Pericardium fibroblast (primary cell): ENCODE results near the gene KDF1. TPM values are rescaled to one million over a fixed set of nuclear protein-coding genes. Genes with fewer than 3 reads are reported as not detected.

Experiments used
- total RNA-seq: library from RNA; depleted of rRNA; stranded (reverse); fragments of >200 nt; gene quantifications from 2 replicates; pipeline ENCODE4 v1.2.3, GENCODE V29; 2015

KDF1 gene, protein sequence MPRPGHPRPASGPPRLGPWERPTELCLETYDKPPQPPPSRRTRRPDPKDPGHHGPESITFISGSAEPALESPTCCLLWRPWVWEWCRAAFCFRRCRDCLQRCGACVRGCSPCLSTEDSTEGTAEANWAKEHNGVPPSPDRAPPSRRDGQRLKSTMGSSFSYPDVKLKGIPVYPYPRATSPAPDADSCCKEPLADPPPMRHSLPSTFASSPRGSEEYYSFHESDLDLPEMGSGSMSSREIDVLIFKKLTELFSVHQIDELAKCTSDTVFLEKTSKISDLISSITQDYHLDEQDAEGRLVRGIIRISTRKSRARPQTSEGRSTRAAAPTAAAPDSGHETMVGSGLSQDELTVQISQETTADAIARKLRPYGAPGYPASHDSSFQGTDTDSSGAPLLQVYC
- not detected in 2 replicates for total RNA-seq

DNA sequence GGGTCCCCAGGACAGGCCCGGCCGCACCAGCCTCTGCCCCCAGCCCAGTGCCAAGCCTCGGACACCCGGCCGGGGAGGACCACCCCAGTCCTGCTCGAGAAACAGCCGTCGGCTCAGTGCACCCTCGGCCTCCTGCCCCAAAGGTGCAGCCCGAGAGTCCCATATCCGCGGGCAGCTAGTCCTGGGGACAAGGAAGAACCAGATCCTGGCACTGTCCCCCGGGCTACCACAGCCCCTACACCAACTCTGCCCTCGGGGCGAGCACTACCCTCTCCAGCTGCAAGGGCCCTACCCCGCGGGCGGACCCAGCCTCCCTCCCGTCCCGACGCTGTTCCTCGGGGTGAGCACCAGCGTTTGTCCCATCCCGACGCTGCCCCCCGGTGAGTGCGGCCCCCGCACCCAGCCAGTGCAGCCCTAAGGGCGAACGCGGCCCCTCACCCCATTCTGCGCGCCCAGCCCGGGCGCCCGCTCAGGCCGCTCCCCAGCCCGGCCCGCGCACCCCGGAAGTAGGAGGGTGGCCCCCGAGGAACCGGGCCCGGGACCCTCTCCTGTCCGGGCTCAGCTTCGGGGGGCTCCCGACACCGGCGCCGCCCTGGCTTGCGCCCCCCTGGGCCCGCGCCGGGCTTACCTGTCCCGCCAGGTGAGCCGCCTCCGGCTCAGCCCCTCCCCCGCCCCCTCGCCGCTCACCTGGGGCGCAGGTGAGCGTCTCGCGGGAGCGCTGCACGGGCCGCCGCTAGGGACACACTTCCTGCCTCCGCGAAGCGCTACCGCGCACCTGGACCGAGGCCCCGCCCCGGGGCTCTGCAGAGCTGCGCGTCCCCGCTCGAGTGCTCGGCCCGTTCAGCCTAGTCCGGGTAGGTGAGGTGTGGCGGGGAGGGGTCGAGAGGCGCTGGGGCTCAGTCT, at the start of gene KDF1:
Gene KDF1, minus strand, starts transcription at position 747 of the 903 bp plus-strand sequence. CDS start 8,088 bp downstream, outside the sequence.

DNA sequence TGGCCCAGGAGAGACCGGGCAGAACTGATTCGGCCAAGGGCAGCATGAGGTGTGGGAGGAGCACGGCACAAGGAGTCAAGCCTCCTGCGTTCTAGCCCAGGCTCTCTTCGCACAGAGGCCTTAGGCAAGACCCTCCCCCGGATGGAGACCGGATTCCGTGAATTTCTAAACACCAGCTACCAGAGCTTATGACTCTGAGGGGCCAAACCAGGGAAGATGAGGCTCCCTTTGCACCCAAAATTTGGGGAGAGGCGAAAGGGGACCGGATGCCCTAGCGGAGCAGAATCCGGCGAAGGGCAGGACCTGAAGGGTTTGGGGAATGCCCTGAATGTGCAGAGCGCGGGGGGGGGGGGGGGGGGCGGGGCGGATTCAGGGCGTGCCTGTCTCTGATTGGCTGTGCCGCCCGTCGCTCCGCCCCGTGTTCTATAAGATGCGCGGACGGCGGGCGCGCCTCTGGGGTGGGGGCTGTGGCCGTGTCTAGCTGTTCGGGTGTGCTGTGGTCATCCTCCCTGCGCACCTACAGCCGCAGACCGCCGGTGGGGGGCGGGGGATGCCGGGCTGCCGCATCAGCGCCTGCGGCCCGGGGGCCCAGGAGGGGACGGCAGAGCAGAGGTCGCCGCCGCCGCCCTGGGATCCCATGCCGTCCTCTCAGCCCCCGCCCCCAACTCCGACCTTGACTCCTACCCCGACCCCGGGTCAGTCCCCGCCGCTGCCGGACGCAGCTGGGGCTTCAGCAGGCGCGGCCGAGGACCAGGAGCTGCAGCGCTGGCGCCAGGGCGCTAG, 33.2 kb upstream of the KDF1 start, which contains the start of gene TRNP1:
Gene TRNP1, plus strand, starts transcription at position 456 of the 783 bp plus-strand sequence. Its CDS starts 95 bp downstream, at position 551.

DNA sequence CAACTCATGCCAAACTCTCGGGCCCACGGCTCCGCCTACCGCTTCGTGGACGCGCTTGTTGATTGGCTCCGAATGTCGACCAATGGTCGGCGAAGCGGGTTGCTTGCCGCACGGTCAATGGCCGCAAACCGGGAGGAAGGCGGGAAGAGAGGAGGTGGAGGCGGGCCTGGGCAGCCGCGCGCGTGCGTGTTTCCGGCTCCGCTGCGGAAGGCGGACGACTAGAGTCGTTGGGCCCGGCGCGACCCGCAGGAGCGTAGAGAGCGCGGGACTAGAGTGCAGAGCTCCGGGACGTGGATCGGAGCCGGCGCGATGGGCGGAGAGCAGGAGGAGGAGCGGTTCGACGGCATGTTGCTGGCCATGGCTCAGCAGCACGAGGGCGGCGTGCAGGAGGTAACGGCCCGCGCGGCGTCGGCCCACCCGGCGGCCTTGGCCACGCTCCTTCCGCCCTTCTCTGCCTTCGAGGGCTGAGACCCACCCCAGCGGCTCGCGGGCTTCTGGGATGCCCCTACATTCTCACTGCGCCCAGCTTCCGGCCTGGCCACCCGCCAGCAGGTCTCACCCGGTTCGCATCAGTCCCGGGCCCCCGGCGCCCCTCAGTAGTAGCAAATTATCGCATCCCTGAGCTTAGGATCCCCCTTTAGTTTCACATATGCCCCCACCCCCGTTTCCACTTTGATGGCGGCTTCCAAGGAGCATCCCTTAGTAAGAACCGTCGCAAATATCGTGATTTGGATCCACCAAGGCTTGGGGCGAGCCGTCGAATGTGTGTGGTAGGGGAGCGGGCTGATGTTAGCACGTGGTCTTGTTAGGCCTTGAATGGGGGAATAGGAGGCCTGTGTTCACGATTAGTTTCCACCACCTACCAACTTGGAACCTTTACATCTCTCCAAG, 38.5 kb downstream of the KDF1 start, which contains the start of gene NUDC:
Gene NUDC, plus strand, starts transcription at position 204 of the 891 bp plus-strand sequence. Its CDS starts 106 bp downstream, at position 310.

DNA sequence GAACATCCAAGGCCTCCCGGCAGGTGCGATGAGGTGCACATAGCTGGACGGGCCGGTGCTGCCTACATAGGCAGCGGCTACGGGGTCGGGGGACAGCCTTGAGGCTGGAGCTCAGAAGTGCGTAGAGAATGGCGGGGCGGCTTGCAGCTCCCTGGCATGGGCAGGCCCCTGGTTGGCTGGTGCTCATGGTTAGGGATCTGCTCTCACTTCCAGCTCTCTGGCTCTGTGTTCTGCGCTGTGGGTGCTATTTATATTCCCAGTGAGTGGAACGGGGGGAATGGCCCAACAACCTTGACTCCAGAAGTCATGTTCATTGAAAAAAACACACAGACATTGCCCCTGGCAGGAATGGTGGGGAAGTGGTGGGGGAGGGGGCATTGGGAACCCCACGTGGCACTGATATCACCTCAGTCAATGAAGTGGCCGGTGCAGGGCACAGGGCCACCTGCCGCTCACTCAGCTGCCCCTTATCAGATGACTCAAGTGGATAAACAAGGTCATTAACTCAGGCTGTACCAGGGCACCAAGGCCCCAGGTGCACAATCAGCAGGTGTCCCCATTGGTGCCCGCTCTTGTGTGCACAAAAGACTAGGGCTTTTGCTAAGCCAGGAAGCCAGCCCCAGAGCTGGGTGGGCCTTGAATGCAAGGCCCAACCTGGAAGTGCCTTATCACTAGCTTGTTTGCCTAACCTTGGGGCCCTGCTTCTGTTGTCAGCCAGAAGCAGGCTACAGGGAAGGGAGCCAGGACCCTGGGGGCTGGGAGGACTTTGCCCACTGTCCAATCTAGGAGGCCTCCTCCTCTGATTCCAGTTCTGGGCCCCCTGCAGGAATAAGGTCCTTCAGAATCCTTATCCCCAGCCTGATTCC, 46.3 kb downstream of the KDF1 start, which contains the start of gene NR0B2:
Gene NR0B2, minus strand, starts transcription at position 222 of the 866 bp plus-strand sequence. Its CDS starts 35 bp downstream, at position 187.

DNA sequence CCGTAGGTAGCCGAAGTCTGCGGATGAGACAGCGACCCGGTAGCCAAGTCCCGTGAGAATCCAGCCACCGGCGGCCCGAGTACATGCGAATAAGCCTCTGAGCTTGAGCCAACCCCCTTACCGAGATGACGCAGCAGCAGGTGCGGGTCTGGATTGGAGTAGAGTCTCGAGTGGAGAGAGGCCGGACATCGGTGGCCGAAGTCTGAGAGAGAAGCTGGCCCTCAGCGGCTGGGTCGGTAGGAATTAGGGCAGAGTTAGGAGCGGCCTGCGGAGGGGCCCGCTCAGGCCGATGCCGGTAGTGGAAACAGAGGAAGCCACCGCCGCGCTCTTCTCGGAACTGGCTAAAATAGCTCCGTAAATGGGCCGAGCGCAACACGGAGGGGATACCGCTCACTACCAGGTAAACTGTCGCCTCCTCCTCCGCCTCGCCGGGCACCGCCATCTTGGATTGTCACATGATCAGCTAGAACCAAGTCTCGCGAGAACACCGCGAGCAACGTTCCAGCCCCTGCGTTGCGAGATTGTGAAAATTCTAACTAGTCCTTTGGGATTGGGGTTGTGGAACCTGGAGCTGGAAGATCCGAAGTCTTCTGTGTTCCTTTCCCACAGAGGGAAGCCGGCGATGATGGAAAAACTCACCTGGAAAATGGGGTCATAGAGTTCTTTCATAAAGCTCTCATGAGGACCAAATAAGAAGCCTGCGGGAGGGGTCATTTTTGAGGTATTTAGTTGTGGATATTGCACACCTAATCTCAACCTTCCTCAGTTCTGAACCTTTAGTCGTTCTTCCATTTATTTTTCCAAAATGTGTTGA, 60.1 kb downstream of the KDF1 start, which contains the start of gene GPATCH3:
Gene GPATCH3, minus strand, starts transcription at position 467 of the 814 bp plus-strand sequence. Its CDS starts 25 bp downstream, at position 442.

Other genes starting within 250 kb of the KDF1 start
- gene PIGV, start 172.5 kb downstream of the KDF1 start, total RNA-seq, result 7.7 and 25.5 TPM in 2 replicates
- 5.0 and 12.1 TPM in 2 replicates for gene ZDHHC18, start 133.8 kb downstream of the KDF1 start, total RNA-seq
- not detected in 2 replicates for gene SFN, start 97.3 kb downstream of the KDF1 start, total RNA-seq
- gene GPN2, start 70.2 kb downstream of the KDF1 start, total RNA-seq, result 8.5 and 8.8 TPM in 2 replicates
- 7.8 and 9.0 TPM in 2 replicates for gene GPATCH3, start 60.0 kb downstream of the KDF1 start, total RNA-seq
- not detected in 2 replicates for gene NR0B2, start 46.5 kb downstream of the KDF1 start, total RNA-seq
- gene NUDC, start 38.7 kb downstream of the KDF1 start, total RNA-seq, result 40.8 and 58.8 TPM in 2 replicates
- gene TRNP1, start 33.2 kb upstream of the KDF1 start, total RNA-seq, result 205 and 207 TPM in 2 replicates
- gene TENT5B, start 52.4 kb upstream of the KDF1 start, total RNA-seq, result 29.8 and 32.7 TPM in 2 replicates
- 12.7 and 15.7 TPM in 2 replicates for gene SLC9A1, start 194.7 kb upstream of the KDF1 start, total RNA-seq